Parathyroid adenoma (tissue), 2 donors: ENCODE results near the gene SPSB3.

ENCODE experiments used
- H2AFZ ChIP-seq: fragments of 300-600 bp; sonication (generic); one replicate; pipeline ENCODE4 v1.7.0; 2017; ENCODE audit warnings: antibody characterized with exemption, mild to moderate bottlenecking
- H3K27ac ChIP-seq: fragments of 300-600 bp; sonication (generic); one replicate; pipeline ENCODE4 v1.7.0; 2017
- H3K27me3 ChIP-seq: fragments of 300-600 bp; sonication (generic); one replicate; pipeline ENCODE4 v1.7.0; 2017; ENCODE audit warnings: low read length; ENCODE audit not compliant: control insufficient read depth, insufficient read depth
- H3K36me3 ChIP-seq: fragments of 300-600 bp; sonication (generic); one replicate; pipeline ENCODE4 v1.7.0; 2017; ENCODE audit warnings: low read length; ENCODE audit not compliant: control insufficient read depth, insufficient read depth
- H3K4me1 ChIP-seq: fragments of 300-600 bp; sonication (generic); one replicate; pipeline ENCODE4 v1.7.0; 2017; ENCODE audit warnings: control low read depth
- H3K4me2 ChIP-seq: fragments of 300-600 bp; sonication (generic); one replicate; pipeline ENCODE4 v1.7.0; 2017; ENCODE audit warnings: low read length
- H3K4me3 ChIP-seq: fragments of 300-600 bp; sonication (generic); one replicate; pipeline ENCODE4 v1.7.0; 2017; ENCODE audit warnings: low read depth, low read length
- H3K79me2 ChIP-seq: fragments of 300-600 bp; sonication (generic); one replicate; pipeline ENCODE4 v1.7.0; 2017; ENCODE audit warnings: control low read depth
- H3K9ac ChIP-seq: fragments of 300-600 bp; sonication (generic); one replicate; pipeline ENCODE4 v1.7.0; 2017; ENCODE audit warnings: mild to moderate bottlenecking
- H3K9me3 ChIP-seq: fragments of 300-600 bp; sonication (generic); one replicate; pipeline ENCODE4 v1.7.0; 2017; ENCODE audit warnings: low read length; ENCODE audit not compliant: control insufficient read depth
- CTCF ChIP-seq: fragments of 300-600 bp; sonication (generic); IDR thresholded peaks from one replicate; pipeline ENCODE4 v1.7.0; 2017; ENCODE audit warnings: antibody characterized with exemption, mild to moderate bottlenecking
- donor health status: primary hyperparathyroidism.

Gene SPSB3

GRCh38 chr16:1816396-1817275, 34.3 kb upstream of the SPSB3 start:
- Histone ChIP-seq H3K36me3 (no peaks in the 10 kb centered on the region), H3K79me2 (peaks cover 20% of the 10 kb centered on the region), H3K27me3 (no peaks in the 10 kb centered on the region), H3K4me2 (no peak overlapping the region), H3K4me1 (no peaks in the 10 kb centered on the region), H3K9me3 (no peaks in the 10 kb centered on the region), H3K9ac (no peak overlapping the region), H3K27ac (no peak overlapping the region), H2AFZ (no peak overlapping the region), H3K4me3 (no peak overlapping the region)
- no peak for TF ChIP-seq CTCF

DNA sequence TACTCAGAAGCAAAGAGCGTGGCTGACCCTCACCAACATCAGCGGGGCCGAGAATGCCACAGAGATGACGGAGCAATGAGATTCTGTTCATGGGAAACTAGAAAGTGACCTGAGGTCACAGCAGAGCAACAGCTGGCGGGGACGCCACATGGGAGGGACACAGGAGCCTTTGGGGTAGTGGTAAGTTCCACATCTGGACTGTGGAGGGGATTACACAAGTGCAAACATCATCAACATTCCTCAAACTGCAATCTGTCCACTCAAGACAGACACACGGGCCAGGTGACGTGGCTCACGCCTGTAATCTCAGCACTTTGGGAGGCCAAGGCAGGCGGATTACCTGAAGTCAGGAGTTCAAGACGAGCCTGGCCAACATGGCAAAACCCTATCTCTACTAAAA, 33.1 kb upstream of the SPSB3 start:
- no peaks in the 10 kb centered on the region for H3K9me3 ChIP-seq
- H2AFZ ChIP-seq: no peak overlapping the region
- H3K79me2 ChIP-seq: peaks cover 12% of the 10 kb centered on the region
- H3K4me1 ChIP-seq: no peaks in the 10 kb centered on the region
- no peak overlapping the region for H3K27ac ChIP-seq
- H3K4me2 ChIP-seq: no peak overlapping the region
- no peak overlapping the region for H3K4me3 ChIP-seq
- no peaks in the 10 kb centered on the region for H3K27me3 ChIP-seq
- H3K36me3 ChIP-seq: no peaks in the 10 kb centered on the region
- no peak for TF ChIP-seq CTCF
- H3K9ac ChIP-seq: no peak overlapping the region

GRCh38 chr16:1812732-1813163, 30.4 kb upstream of the SPSB3 start:
- no peaks in the 10 kb centered on the region for H3K27me3 ChIP-seq
- no peak overlapping the region for H2AFZ ChIP-seq
- no peaks in the 10 kb centered on the region for H3K36me3 ChIP-seq
- H3K4me3 ChIP-seq: no peak overlapping the region
- no peak overlapping the region for H3K9ac ChIP-seq
- H3K4me1 ChIP-seq: no peaks in the 10 kb centered on the region
- H3K4me2 ChIP-seq: no peak overlapping the region
- H3K27ac ChIP-seq: no peak overlapping the region
- peak; percentile 32 for TF ChIP-seq CTCF
- H3K79me2 ChIP-seq: peaks cover 16% of the 10 kb centered on the region
- H3K9me3 ChIP-seq: no peaks in the 10 kb centered on the region

DNA sequence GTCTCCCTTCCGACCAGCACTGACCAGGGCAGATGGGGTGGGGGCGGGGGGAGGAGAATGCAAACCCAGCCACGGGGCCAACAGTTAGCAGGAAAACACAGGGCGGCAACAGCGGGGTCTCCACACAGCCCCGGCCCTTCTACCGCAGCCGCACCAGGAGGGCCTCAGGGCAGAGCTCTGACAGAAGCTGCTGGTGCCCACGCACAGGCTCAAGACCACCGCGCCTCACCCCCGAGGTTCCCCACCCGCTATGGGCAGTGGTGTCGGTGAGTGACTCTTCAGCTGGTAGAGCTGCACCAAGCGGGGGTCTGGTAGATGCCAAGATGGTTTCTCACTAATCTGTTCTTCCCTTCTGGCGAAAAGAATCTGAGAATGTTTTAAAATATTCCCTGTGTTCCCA, 28.2 kb upstream of the SPSB3 start:
- Histone ChIP-seq H3K27ac (no peak overlapping the region), H3K4me2 (no peak overlapping the region), H3K9ac (no peak overlapping the region), H3K36me3 (no peaks in the 10 kb centered on the region), H3K27me3 (no peaks in the 10 kb centered on the region), H3K4me3 (no peak overlapping the region), H3K9me3 (no peaks in the 10 kb centered on the region), H3K4me1 (no peaks in the 10 kb centered on the region), H2AFZ (no peak overlapping the region), H3K79me2 (peaks cover 16% of the 10 kb centered on the region)
- TF ChIP-seq CTCF: no peak

DNA sequence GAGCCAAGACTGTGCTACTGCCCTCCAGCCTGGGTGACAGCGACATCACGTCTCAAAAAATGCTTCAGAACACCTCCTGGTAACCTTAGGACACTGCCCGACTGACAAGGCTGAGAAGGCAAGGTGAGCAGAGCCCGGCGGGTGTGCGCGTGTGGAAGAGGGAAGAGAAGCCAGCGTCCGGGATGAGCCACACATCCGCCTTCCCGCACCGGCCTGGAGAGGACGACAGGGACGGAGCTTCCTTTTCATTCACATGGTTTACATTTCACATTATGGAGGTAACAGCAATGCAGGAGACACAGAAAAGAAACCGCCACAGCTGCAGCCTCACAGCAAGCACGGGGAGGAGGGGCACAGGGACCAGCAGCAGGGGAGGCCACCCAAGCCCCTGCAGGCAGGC, 27.7 kb upstream of the SPSB3 start:
- no peaks in the 10 kb centered on the region for H3K36me3 ChIP-seq
- peaks cover 16% of the 10 kb centered on the region for H3K79me2 ChIP-seq
- no peak overlapping the region for H3K4me3 ChIP-seq
- no peak overlapping the region for H3K27ac ChIP-seq
- no peaks in the 10 kb centered on the region for H3K27me3 ChIP-seq
- no peaks in the 10 kb centered on the region for H3K4me1 ChIP-seq
- no peak overlapping the region for H3K4me2 ChIP-seq
- H2AFZ ChIP-seq: no peak overlapping the region
- no peak for TF ChIP-seq CTCF
- no peaks in the 10 kb centered on the region for H3K9me3 ChIP-seq
- no peak overlapping the region for H3K9ac ChIP-seq
